Prostate gland (tissue), 2 donors: ENCODE measurements around the gene INPP4B.

ENCODE experiments used
- POLR2AphosphoS5 ChIP-seq: sonication (generic); formaldehyde crosslinking; IDR thresholded peaks from one replicate; pipeline ENCODE4 v1.6.1; 2017; ENCODE audit warnings: antibody characterized with exemption
- TF ChIP-seq, protein P1 (sequence below), 4 experiments: fragments of 200-600 bp in 2 of 4; fragments of 450-650 bp in 2 of 4; sonication (generic) in 2 of 4; IDR thresholded peaks; 1 replicate in 3 of 4; 2 replicates in 1 of 4; pipeline ENCODE4 v1.5.1; 2016 to 2019; ENCODE audit warnings: antibody characterized with exemption in 4 of 4, mild to moderate bottlenecking in 2 of 4, moderate library complexity in 2 of 4

DNA sequence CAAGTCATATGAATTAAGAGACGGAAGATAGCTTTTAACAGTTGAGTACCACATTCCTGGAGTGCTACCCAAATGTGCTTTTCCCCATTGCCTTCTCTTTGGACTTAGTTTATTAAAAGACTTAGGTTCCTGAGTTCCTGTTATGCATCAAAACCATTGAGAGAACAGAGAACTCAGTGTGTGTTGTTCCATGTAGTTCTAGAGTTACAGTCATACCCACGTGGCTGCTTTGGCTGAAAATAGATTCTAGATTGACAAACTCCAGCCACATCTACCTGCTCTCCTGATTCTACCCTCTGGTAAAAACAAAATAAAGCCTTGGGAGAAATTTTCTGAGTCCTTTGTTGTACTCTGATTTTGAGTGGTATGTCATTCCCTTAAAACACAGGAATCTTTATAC, 824.3 kb downstream of the INPP4B start:
- TF ChIP-seq POLR2AphosphoS5, result no peak
- TF ChIP-seq, protein P1, sequence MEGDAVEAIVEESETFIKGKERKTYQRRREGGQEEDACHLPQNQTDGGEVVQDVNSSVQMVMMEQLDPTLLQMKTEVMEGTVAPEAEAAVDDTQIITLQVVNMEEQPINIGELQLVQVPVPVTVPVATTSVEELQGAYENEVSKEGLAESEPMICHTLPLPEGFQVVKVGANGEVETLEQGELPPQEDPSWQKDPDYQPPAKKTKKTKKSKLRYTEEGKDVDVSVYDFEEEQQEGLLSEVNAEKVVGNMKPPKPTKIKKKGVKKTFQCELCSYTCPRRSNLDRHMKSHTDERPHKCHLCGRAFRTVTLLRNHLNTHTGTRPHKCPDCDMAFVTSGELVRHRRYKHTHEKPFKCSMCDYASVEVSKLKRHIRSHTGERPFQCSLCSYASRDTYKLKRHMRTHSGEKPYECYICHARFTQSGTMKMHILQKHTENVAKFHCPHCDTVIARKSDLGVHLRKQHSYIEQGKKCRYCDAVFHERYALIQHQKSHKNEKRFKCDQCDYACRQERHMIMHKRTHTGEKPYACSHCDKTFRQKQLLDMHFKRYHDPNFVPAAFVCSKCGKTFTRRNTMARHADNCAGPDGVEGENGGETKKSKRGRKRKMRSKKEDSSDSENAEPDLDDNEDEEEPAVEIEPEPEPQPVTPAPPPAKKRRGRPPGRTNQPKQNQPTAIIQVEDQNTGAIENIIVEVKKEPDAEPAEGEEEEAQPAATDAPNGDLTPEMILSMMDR (IDR thresholded peaks at IDR 0.05), result no peak
